GM12874 (cell line): Measurements from ENCODE around the gene SEPTIN10.

Source experiments
- CTCF ChIP-seq: IDR thresholded peaks from 2 replicates; pipeline ENCODE4 v1.5.1; 2011; ENCODE audit warnings: low read depth, mild to moderate bottlenecking, control low read depth, low read length, moderate library complexity; ENCODE audit not compliant: insufficient read depth

Gene SEPTIN10

GRCh38 chr2:109560265-109560664 is 53.5 kb downstream of the SEPTIN10 start:
- no peak for TF ChIP-seq CTCF

- TF ChIP-seq CTCF: no peak
Measured at GRCh38 chr2:109558076-109558882, 55.5 kb downstream of the SEPTIN10 start.

- TF ChIP-seq CTCF: no peak
Measured at GRCh38 chr2:109557309-109557708, 56.5 kb downstream of the SEPTIN10 start.

GRCh38 chr2:109555346-109555900 is 58.3 kb downstream of the SEPTIN10 start:
- TF ChIP-seq CTCF: no peak

GRCh38 chr2:109554758-109555157 is 59.0 kb downstream of the SEPTIN10 start:
- no peak for TF ChIP-seq CTCF

GRCh38 chr2:109549016-109549590 is 64.7 kb downstream of the SEPTIN10 start:
- no peak for TF ChIP-seq CTCF

GRCh38 chr2:109547280-109547679 is 66.5 kb downstream of the SEPTIN10 start:
- no peak for TF ChIP-seq CTCF
